ENCODE measurements around the gene FBLN2. TPM values are rescaled to one million over a fixed set of nuclear protein-coding genes. Genes with fewer than 3 reads are reported as not detected.

Gene FBLN2
- total RNA-seq, 1 experiment from 2014 or later, result 0.39 TPM

DNA sequence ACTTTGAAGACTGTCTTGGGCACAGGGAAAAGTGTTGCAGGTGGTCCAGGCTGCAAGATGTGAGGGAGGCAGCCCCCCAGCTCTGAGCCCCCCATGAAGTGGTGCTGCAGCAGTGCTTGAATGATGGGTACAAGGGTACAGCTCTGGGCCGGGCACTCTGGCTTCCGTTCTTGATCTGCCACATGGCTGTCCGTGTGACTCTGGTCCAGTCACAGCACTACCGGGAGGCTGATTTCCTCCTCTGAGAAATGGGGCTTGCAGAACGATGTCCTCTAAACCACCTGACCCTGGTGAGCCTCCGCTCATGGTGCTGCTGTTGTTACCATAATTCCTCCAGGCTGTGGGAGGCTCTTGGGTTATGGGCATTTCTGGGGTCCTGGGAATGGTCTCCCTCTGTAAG lies 75.1 kb downstream of the FBLN2 start:
- Histone ChIP-seq H3K4me3 (replicated peaks in 1 of 2; ENCODE audit: low read depth in 1 of 2, low read length in 2 of 2) (no peak overlapping the region), H3K9me3 (ENCODE audit: control insufficient read depth in 1 of 2, insufficient read depth in 1 of 2, low read depth in 1 of 2, low read length in 2 of 2) (no peaks in the 10 kb centered on the region), H3K27ac (ENCODE audit: low read depth, low read length) (no peak overlapping the region), H3K9me2 (ENCODE audit: insufficient read depth) (no peaks in the 10 kb centered on the region), H3K4me2 (ENCODE audit: low read length) (no peak overlapping the region), H3K4me1 (ENCODE audit: control insufficient read depth in 1 of 2, insufficient read depth in 2 of 2, low read length in 2 of 2) (no peaks in the 10 kb centered on the region), H3K36me3 (ENCODE audit: control insufficient read depth in 1 of 2, insufficient read depth in 2 of 2, low read length in 2 of 2) (no peaks in the 10 kb centered on the region), H3K79me2 (ENCODE audit: insufficient read depth, low read length) (no peaks in the 10 kb centered on the region), H2AFZ (ENCODE audit: low read depth, low read length, poor library complexity, severe bottlenecking) (no peak overlapping the region), H3K27me3 (ENCODE audit: insufficient read depth, low read length) (no peaks in the 10 kb centered on the region), H3K9ac (ENCODE audit: low read length) (no peak overlapping the region), H4K20me1 (ENCODE audit: insufficient read depth) (no peaks in the 10 kb centered on the region)
- ChIA-PET RAD21 (ENCODE audit: low non-redundant PET in 1 of 2, low total read pairs in 2 of 2, uncharacterized antibody in 2 of 2, unreplicated experiment in 2 of 2) (no interaction called here), POLR2A (no interaction called here), CTCF (no interaction called here)
- intact Hi-C loops (cut with micrococcal nuclease), result no loop called here
- TF ChIP-seq SP1 (IDR thresholded peaks at IDR 0.05; ENCODE audit: low read depth) (no peak), RAD21 (IDR thresholded peaks at IDR 0.05; ENCODE audit: low read depth) (no peak), SIN3A (IDR thresholded peaks at IDR 0.05; ENCODE audit: low read depth) (no peak)
- TF ChIP-seq, protein P1, sequence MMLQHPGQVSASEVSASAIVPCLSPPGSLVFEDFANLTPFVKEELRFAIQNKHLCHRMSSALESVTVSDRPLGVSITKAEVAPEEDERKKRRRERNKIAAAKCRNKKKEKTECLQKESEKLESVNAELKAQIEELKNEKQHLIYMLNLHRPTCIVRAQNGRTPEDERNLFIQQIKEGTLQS (IDR thresholded peaks at IDR 0.05), result no peak
- BruUV-seq (replicated peaks), result no TSS peak
- no peak for ATAC-seq
- DNase-seq (ENCODE audit: low read depth, low spot score), result no peak

DNA sequence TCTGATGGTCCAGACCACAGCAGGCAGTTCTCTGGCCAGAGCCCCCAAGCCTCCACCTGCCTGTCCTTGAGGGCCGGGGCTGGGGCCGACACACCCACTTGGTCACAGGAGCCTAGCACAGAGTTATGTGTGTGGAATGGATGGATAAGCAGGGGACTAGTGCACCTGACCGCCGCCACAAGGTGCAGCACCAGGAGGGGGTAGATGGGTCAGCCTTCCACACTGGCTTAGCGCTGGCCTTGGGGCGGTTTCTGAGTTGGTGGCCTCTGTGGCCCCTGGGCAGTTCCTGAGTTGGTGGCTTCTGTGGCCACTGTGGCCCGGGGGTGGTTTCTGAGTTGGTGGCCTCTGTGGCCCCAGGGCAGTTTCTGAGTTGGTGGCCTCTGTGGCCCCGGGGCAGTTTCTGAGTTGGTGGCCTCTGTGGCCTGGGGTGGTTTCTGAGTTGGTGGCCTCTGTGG lies 75.8 kb downstream of the FBLN2 start:
- H3K4me2 ChIP-seq (ENCODE audit: low read length), result no peak overlapping the region
- no peaks in the 10 kb centered on the region for H3K79me2 ChIP-seq (ENCODE audit: insufficient read depth, low read length)
- no peaks in the 10 kb centered on the region for H4K20me1 ChIP-seq (ENCODE audit: insufficient read depth)
- no peaks in the 10 kb centered on the region for H3K36me3 ChIP-seq (ENCODE audit: control insufficient read depth in 1 of 2, insufficient read depth in 2 of 2, low read length in 2 of 2)
- POLR2A ChIA-PET, result no interaction called here
- H2AFZ ChIP-seq (ENCODE audit: low read depth, low read length, poor library complexity, severe bottlenecking), result no peak overlapping the region
- no TSS peak for BruUV-seq (replicated peaks)
- H3K9me2 ChIP-seq (ENCODE audit: insufficient read depth), result no peaks in the 10 kb centered on the region
- RAD21 ChIA-PET (ENCODE audit: low non-redundant PET in 1 of 2, low total read pairs in 2 of 2, uncharacterized antibody in 2 of 2, unreplicated experiment in 2 of 2), result no interaction called here
- CTCF ChIA-PET, result no interaction called here
- no peak for ATAC-seq
- H3K27ac ChIP-seq (ENCODE audit: low read depth, low read length), result no peak overlapping the region
- H3K9ac ChIP-seq (ENCODE audit: low read length), result no peak overlapping the region
- H3K9me3 ChIP-seq (ENCODE audit: control insufficient read depth in 1 of 2, insufficient read depth in 1 of 2, low read depth in 1 of 2, low read length in 2 of 2), result no peaks in the 10 kb centered on the region
- H3K27me3 ChIP-seq (ENCODE audit: insufficient read depth, low read length), result no peaks in the 10 kb centered on the region
- no peaks in the 10 kb centered on the region for H3K4me1 ChIP-seq (ENCODE audit: control insufficient read depth in 1 of 2, insufficient read depth in 2 of 2, low read length in 2 of 2)
- no peak overlapping the region for H3K4me3 ChIP-seq (replicated peaks in 1 of 2; ENCODE audit: low read depth in 1 of 2, low read length in 2 of 2)
- no peak for DNase-seq (ENCODE audit: low read depth, low spot score)
- intact Hi-C loops (cut with micrococcal nuclease), result no loop called here
- TF ChIP-seq, protein P2, sequence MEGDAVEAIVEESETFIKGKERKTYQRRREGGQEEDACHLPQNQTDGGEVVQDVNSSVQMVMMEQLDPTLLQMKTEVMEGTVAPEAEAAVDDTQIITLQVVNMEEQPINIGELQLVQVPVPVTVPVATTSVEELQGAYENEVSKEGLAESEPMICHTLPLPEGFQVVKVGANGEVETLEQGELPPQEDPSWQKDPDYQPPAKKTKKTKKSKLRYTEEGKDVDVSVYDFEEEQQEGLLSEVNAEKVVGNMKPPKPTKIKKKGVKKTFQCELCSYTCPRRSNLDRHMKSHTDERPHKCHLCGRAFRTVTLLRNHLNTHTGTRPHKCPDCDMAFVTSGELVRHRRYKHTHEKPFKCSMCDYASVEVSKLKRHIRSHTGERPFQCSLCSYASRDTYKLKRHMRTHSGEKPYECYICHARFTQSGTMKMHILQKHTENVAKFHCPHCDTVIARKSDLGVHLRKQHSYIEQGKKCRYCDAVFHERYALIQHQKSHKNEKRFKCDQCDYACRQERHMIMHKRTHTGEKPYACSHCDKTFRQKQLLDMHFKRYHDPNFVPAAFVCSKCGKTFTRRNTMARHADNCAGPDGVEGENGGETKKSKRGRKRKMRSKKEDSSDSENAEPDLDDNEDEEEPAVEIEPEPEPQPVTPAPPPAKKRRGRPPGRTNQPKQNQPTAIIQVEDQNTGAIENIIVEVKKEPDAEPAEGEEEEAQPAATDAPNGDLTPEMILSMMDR (IDR thresholded peaks at IDR 0.05 in 2 of 3, conservative IDR thresholded peaks at IDR 0.05 in 1 of 3; ENCODE audit: borderline replicate concordance in 1 of 3, insufficient read depth in 1 of 3, low read depth in 2 of 3, low read length in 2 of 3), result no peak
- TF ChIP-seq, protein P3, sequence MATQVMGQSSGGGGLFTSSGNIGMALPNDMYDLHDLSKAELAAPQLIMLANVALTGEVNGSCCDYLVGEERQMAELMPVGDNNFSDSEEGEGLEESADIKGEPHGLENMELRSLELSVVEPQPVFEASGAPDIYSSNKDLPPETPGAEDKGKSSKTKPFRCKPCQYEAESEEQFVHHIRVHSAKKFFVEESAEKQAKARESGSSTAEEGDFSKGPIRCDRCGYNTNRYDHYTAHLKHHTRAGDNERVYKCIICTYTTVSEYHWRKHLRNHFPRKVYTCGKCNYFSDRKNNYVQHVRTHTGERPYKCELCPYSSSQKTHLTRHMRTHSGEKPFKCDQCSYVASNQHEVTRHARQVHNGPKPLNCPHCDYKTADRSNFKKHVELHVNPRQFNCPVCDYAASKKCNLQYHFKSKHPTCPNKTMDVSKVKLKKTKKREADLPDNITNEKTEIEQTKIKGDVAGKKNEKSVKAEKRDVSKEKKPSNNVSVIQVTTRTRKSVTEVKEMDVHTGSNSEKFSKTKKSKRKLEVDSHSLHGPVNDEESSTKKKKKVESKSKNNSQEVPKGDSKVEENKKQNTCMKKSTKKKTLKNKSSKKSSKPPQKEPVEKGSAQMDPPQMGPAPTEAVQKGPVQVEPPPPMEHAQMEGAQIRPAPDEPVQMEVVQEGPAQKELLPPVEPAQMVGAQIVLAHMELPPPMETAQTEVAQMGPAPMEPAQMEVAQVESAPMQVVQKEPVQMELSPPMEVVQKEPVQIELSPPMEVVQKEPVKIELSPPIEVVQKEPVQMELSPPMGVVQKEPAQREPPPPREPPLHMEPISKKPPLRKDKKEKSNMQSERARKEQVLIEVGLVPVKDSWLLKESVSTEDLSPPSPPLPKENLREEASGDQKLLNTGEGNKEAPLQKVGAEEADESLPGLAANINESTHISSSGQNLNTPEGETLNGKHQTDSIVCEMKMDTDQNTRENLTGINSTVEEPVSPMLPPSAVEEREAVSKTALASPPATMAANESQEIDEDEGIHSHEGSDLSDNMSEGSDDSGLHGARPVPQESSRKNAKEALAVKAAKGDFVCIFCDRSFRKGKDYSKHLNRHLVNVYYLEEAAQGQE (IDR thresholded peaks at IDR 0.05; ENCODE audit: low read depth), result no peak
- no peak for TF ChIP-seq ZNF274 (IDR thresholded peaks at IDR 0.05; ENCODE audit: low read depth, low read length)
- no peak for TF ChIP-seq TCF7L2 (IDR thresholded peaks at IDR 0.05; ENCODE audit: borderline replicate concordance, extremely low read depth, insufficient read depth, insufficient read length)
- TF ChIP-seq YY1 (IDR thresholded peaks at IDR 0.05; ENCODE audit: extremely low read depth, insufficient replicate concordance, low read depth, low read length), result no peak
- TF ChIP-seq EZH2phosphoT487 (IDR thresholded peaks at IDR 0.05; ENCODE audit: borderline replicate concordance), result no peak
- TF ChIP-seq RAD21 (IDR thresholded peaks at IDR 0.05; ENCODE audit: low read depth), result no peak
- no peak for TF ChIP-seq JUND (IDR thresholded peaks at IDR 0.05)
- TF ChIP-seq SRF (IDR thresholded peaks at IDR 0.05; ENCODE audit: low read depth), result no peak
- TF ChIP-seq, protein P4, sequence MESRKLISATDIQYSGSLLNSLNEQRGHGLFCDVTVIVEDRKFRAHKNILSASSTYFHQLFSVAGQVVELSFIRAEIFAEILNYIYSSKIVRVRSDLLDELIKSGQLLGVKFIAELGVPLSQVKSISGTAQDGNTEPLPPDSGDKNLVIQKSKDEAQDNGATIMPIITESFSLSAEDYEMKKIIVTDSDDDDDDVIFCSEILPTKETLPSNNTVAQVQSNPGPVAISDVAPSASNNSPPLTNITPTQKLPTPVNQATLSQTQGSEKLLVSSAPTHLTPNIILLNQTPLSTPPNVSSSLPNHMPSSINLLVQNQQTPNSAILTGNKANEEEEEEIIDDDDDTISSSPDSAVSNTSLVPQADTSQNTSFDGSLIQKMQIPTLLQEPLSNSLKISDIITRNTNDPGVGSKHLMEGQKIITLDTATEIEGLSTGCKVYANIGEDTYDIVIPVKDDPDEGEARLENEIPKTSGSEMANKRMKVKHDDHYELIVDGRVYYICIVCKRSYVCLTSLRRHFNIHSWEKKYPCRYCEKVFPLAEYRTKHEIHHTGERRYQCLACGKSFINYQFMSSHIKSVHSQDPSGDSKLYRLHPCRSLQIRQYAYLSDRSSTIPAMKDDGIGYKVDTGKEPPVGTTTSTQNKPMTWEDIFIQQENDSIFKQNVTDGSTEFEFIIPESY (IDR thresholded peaks at IDR 0.05; ENCODE audit: extremely low read depth, insufficient replicate concordance, low read length), result no peak

Data from HCT116 (cell line).